Sigmoid colon (tissue), 4 donors: ENCODE results near the gene NTN5.

Source experiments
- CTCF ChIP-seq, 4 experiments: fragments of 450-650 bp in 3 of 4; fragments of 200-600 bp in 1 of 4; IDR thresholded peaks; one replicate each; pipeline ENCODE4 v1.5.1; 2016 to 2019; ENCODE audit warnings: antibody characterized with exemption in 4 of 4, mild to moderate bottlenecking in 3 of 4, moderate library complexity in 2 of 4
- EP300 ChIP-seq, 4 donors: sonication (generic); formaldehyde crosslinking; IDR thresholded peaks; one replicate each; pipeline ENCODE4 v1.6.1; 2017; ENCODE audit warnings: antibody characterized with exemption in 4 of 4
- POLR2A ChIP-seq, 2 donors: fragments of 450-650 bp; IDR thresholded peaks; one replicate each; pipeline ENCODE4 v1.6.1; 2016; ENCODE audit warnings: antibody characterized with exemption in 2 of 2, mild to moderate bottlenecking in 2 of 2, moderate library complexity in 2 of 2
- POLR2AphosphoS5 ChIP-seq, 4 donors: sonication (generic); formaldehyde crosslinking; IDR thresholded peaks; one replicate each; pipeline ENCODE4 v1.6.1; 2017; ENCODE audit warnings: antibody characterized with exemption in 4 of 4

- TF ChIP-seq CTCF (IDR thresholded peaks at IDR 0.05) (no peak), POLR2A (IDR thresholded peaks at IDR 0.05) (no peak), EP300 (IDR thresholded peaks at IDR 0.05) (no peak), POLR2AphosphoS5 (IDR thresholded peaks at IDR 0.05) (no peak)
Measured at GRCh38 chr19:48683349-48683748, 10.5 kb upstream of the NTN5 start.
